ENCODE data around the gene CSTF3.
"Not testable (repeated sequence)": the region's sequence is repeated elsewhere in the genome, so short reads cannot be mapped to it uniquely, and the experiment has no call there.

Gene CSTF3

DNA sequence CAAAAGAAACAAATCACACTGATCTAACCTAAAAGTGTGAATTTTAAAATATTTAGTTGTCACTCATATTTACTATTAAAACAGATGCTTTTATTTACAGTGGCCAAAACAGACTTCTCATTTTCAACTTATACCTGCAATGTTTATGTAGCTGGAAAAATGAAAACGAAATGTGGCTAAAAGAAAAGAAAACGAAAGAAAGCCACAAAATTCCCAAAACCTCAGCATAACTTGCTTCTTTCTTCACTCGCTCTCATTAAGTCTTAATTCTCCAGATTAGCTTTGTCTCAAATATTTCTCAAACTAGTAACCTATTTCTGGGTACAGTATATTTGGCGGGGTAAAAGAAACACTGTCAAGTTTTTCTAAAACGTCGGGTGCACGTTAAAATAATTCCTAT, 693 bp downstream of the CSTF3 start:
- peak overlapping the region; percentile 74 for H3K27ac ChIP-seq (ENCODE audit: low read depth, low read length)
- H3K27me3 ChIP-seq (ENCODE audit: control insufficient read depth in 1 of 2, insufficient read depth in 2 of 2, low read length in 2 of 2) = no peaks in the 10 kb centered on the region
- no peaks in the 10 kb centered on the region for H3K36me3 ChIP-seq (ENCODE audit: control insufficient read depth in 1 of 2, insufficient read depth in 2 of 2, low read length in 2 of 2)
- peaks cover 5 to 28% of the 10 kb centered on the region in 2 donors for H3K4me1 ChIP-seq (ENCODE audit: control insufficient read depth in 1 of 2, insufficient read depth in 2 of 2, low read length in 2 of 2)
- H3K4me3 ChIP-seq (ENCODE audit: low read depth in 1 of 2, low read length in 2 of 2) = peak overlapping the region; percentile 97 to 99
- no peaks in the 10 kb centered on the region for H3K9me3 ChIP-seq (ENCODE audit: control insufficient read depth in 1 of 2, low read length in 2 of 2)
- H3K9ac ChIP-seq (ENCODE audit: low read depth in 1 of 2, low read length in 2 of 2) = peak overlapping the region; percentile 90 to 95

DNA sequence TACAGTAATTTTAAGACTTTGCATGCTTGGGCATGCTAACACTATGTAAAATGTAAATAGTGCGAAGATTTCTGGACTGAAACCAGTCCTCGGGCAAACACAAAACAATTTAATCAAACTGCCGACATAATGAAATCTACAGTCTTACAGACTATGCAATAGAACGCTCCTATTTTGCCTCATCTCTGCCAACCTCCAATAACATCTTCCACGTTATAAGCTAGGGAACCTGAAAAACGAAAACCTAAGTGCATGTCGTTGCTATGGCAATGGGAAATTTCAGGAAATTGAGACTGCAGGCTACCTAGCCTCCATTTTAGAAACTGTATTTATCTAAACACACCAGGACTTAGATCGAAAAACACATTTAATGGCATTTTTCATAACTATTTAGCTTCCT, 1.1 kb downstream of the CSTF3 start:
- no peaks in the 10 kb centered on the region for H3K27me3 ChIP-seq (ENCODE audit: control insufficient read depth in 1 of 2, insufficient read depth in 2 of 2, low read length in 2 of 2)
- H3K4me3 ChIP-seq (ENCODE audit: low read depth in 1 of 2, low read length in 2 of 2) = peak overlapping the region; percentile 97 to 99
- H3K27ac ChIP-seq (ENCODE audit: low read depth, low read length) = no peak overlapping the region
- H3K4me1 ChIP-seq (ENCODE audit: control insufficient read depth in 1 of 2, insufficient read depth in 2 of 2, low read length in 2 of 2) = peaks cover 5 to 30% of the 10 kb centered on the region in 2 donors
- H3K36me3 ChIP-seq (ENCODE audit: control insufficient read depth in 1 of 2, insufficient read depth in 2 of 2, low read length in 2 of 2) = no peaks in the 10 kb centered on the region
- no peaks in the 10 kb centered on the region for H3K9me3 ChIP-seq (ENCODE audit: control insufficient read depth in 1 of 2, low read length in 2 of 2)
- peak overlapping the region; percentile 90 to 95 for H3K9ac ChIP-seq (ENCODE audit: low read depth in 1 of 2, low read length in 2 of 2)

GRCh38 chr11:33159378-33159867, 1.9 kb downstream of the CSTF3 start:
- not testable (repeated sequence) for H3K27me3 ChIP-seq (ENCODE audit: control insufficient read depth in 1 of 2, insufficient read depth in 2 of 2, low read length in 2 of 2); H3K36me3 ChIP-seq (ENCODE audit: control insufficient read depth in 1 of 2, insufficient read depth in 2 of 2, low read length in 2 of 2); H3K9me3 ChIP-seq (ENCODE audit: control insufficient read depth in 1 of 2, low read length in 2 of 2); H3K27ac ChIP-seq (ENCODE audit: low read depth, low read length)
- Histone ChIP-seq H3K4me3 (ENCODE audit: low read depth in 1 of 2, low read length in 2 of 2) (peak overlapping the region in 1 of 2 donors; percentile 97), H3K9ac (ENCODE audit: low read depth in 1 of 2, low read length in 2 of 2) (peak overlapping the region in 1 of 2 donors; percentile 95), H3K4me1 (ENCODE audit: control insufficient read depth in 1 of 2, insufficient read depth in 2 of 2, low read length in 2 of 2) (peaks cover 5 to 30% of the 10 kb centered on the region in 2 donors)

- Histone ChIP-seq H3K9me3 (ENCODE audit: control insufficient read depth in 1 of 2, low read length in 2 of 2) (no peaks in the 10 kb centered on the region), H3K27ac (ENCODE audit: low read depth, low read length) (no peak overlapping the region), H3K4me3 (ENCODE audit: low read depth in 1 of 2, low read length in 2 of 2) (no peak overlapping the region), H3K9ac (ENCODE audit: low read depth in 1 of 2, low read length in 2 of 2) (no peak overlapping the region), H3K27me3 (ENCODE audit: control insufficient read depth in 1 of 2, insufficient read depth in 2 of 2, low read length in 2 of 2) (no peaks in the 10 kb centered on the region), H3K4me1 (ENCODE audit: control insufficient read depth in 1 of 2, insufficient read depth in 2 of 2, low read length in 2 of 2) (peaks cover 5 to 30% of the 10 kb centered on the region in 2 donors), H3K36me3 (ENCODE audit: control insufficient read depth in 1 of 2, insufficient read depth in 2 of 2, low read length in 2 of 2) (no peaks in the 10 kb centered on the region)
Observed at GRCh38 chr11:33158596-33159275, 2.5 kb downstream of the CSTF3 start.

DNA sequence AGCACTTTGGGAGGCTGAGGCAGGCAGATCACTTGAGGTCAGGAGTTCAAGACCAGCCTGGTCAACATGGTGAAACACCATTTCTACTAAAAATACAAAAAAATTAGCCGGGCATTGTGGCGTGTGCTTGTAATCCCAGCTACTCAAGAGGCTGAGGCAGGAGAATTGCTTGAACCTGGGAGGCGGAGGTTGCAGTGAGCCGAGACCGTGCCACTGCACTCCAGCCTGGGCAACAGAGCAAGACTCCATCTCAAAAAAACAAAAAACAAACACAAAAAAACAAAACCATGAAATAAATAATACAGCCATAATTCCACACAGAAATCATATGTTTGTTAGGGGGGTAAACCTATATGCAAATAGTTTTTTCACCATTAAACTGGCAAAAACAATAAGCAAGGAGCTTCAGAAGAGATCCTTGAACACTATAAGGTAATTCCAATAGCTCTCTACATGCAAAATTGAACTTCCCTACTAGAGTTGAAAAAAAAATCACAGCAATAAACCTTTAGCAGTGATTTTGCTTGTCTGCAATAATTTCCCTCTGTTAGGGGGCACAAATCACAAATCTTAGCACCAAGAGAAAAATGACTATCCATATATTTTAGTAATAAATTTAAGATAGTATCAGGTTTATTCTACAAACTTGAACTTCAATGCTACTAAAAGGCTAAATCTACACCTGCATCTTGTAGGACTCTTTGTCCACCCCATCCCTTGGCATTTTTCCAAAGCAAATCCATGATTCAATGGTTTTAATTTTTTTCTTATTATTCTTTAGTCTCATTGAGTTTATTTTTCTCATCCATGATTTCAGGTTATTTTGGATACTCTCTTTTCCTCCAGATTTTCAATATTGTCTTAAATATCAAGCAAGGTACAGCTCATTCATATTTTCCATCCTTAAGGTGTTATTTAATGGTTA, 3.9 kb downstream of the CSTF3 start:
- Histone ChIP-seq H3K27me3 (ENCODE audit: control insufficient read depth in 1 of 2, insufficient read depth in 2 of 2, low read length in 2 of 2) (no peaks in the 10 kb centered on the region), H3K9ac (ENCODE audit: low read depth in 1 of 2, low read length in 2 of 2) (no peak overlapping the region), H3K4me3 (ENCODE audit: low read depth in 1 of 2, low read length in 2 of 2) (no peak overlapping the region), H3K36me3 (ENCODE audit: control insufficient read depth in 1 of 2, insufficient read depth in 2 of 2, low read length in 2 of 2) (no peaks in the 10 kb centered on the region), H3K4me1 (ENCODE audit: control insufficient read depth in 1 of 2, insufficient read depth in 2 of 2, low read length in 2 of 2) (peaks cover 5 to 30% of the 10 kb centered on the region in 2 donors), H3K27ac (ENCODE audit: low read depth, low read length) (no peak overlapping the region), H3K9me3 (ENCODE audit: control insufficient read depth in 1 of 2, low read length in 2 of 2) (no peaks in the 10 kb centered on the region)

- Histone ChIP-seq H3K27me3 (ENCODE audit: control insufficient read depth in 1 of 2, insufficient read depth in 2 of 2, low read length in 2 of 2) (no peaks in the 10 kb centered on the region), H3K36me3 (ENCODE audit: control insufficient read depth in 1 of 2, insufficient read depth in 2 of 2, low read length in 2 of 2) (peaks cover 0 to 2% of the 10 kb centered on the region in 2 donors), H3K9me3 (ENCODE audit: control insufficient read depth in 1 of 2, low read length in 2 of 2) (no peaks in the 10 kb centered on the region), H3K27ac (ENCODE audit: low read depth, low read length) (no peak overlapping the region), H3K4me1 (ENCODE audit: control insufficient read depth in 1 of 2, insufficient read depth in 2 of 2, low read length in 2 of 2) (peaks cover 5 to 12% of the 10 kb centered on the region in 2 donors), H3K9ac (ENCODE audit: low read depth in 1 of 2, low read length in 2 of 2) (no peak overlapping the region), H3K4me3 (ENCODE audit: low read depth in 1 of 2, low read length in 2 of 2) (no peak overlapping the region)
Observed at GRCh38 chr11:33151399-33151798, 9.9 kb downstream of the CSTF3 start.

DNA sequence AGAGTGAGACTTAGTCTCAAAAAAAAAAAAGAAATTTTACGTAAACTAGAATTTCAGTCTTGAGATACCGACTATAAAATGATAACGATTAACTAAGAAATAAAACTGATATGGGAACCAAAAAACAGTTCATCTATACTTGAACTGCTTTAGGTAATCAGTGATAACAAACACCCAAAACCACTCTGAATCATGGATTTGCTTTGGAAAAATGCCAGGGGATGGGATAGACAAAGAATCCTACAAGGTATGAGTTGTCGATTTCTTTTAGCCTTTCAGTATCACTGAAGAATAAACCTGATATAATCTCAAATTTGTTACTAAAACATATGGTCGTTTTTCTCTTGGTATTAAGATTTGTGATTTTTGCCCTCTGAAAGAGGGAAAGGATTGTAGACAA, 13.7 kb downstream of the CSTF3 start:
- Histone ChIP-seq H3K36me3 (ENCODE audit: control insufficient read depth in 1 of 2, insufficient read depth in 2 of 2, low read length in 2 of 2) (peaks cover 0 to 2% of the 10 kb centered on the region in 2 donors), H3K4me3 (ENCODE audit: low read depth in 1 of 2, low read length in 2 of 2) (no peak overlapping the region), H3K9me3 (ENCODE audit: control insufficient read depth in 1 of 2, low read length in 2 of 2) (no peaks in the 10 kb centered on the region), H3K27ac (ENCODE audit: low read depth, low read length) (no peak overlapping the region), H3K4me1 (ENCODE audit: control insufficient read depth in 1 of 2, insufficient read depth in 2 of 2, low read length in 2 of 2) (peaks cover 5 to 7% of the 10 kb centered on the region in 2 donors), H3K27me3 (ENCODE audit: control insufficient read depth in 1 of 2, insufficient read depth in 2 of 2, low read length in 2 of 2) (no peaks in the 10 kb centered on the region), H3K9ac (ENCODE audit: low read depth in 1 of 2, low read length in 2 of 2) (no peak overlapping the region)

- Histone ChIP-seq H3K36me3 (ENCODE audit: control insufficient read depth in 1 of 2, insufficient read depth in 2 of 2, low read length in 2 of 2) (peaks cover 8 to 12% of the 10 kb centered on the region in 2 donors), H3K9me3 (ENCODE audit: control insufficient read depth in 1 of 2, low read length in 2 of 2) (no peaks in the 10 kb centered on the region), H3K9ac (ENCODE audit: low read depth in 1 of 2, low read length in 2 of 2) (no peak overlapping the region), H3K4me3 (ENCODE audit: low read depth in 1 of 2, low read length in 2 of 2) (no peak overlapping the region), H3K27ac (ENCODE audit: low read depth, low read length) (no peak overlapping the region), H3K4me1 (ENCODE audit: control insufficient read depth in 1 of 2, insufficient read depth in 2 of 2, low read length in 2 of 2) (no peaks in the 10 kb centered on the region), H3K27me3 (ENCODE audit: control insufficient read depth in 1 of 2, insufficient read depth in 2 of 2, low read length in 2 of 2) (no peaks in the 10 kb centered on the region)
Observed at GRCh38 chr11:33135768-33136443, 25.4 kb downstream of the CSTF3 start.

DNA sequence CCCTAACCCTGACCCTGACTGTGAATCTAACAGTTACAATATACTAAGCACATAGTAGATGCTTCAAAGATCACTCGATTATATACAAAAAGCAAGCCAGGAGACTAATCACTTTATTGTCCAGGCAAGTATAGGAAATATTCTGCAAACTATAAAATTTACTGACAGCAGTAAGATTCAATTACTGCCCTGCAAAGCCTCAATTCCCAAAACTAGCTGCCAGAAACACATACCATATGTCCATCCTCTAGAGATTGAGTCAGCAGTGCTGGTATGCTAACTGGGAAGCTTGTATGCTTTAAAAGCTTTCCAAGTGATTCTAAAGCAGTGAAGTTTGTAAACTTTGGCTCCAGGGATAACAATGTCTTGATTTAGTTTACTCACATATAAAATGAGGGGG, 26.1 kb downstream of the CSTF3 start:
- Histone ChIP-seq H3K4me1 (ENCODE audit: control insufficient read depth in 1 of 2, insufficient read depth in 2 of 2, low read length in 2 of 2) (no peaks in the 10 kb centered on the region), H3K27me3 (ENCODE audit: control insufficient read depth in 1 of 2, insufficient read depth in 2 of 2, low read length in 2 of 2) (no peaks in the 10 kb centered on the region), H3K9me3 (ENCODE audit: control insufficient read depth in 1 of 2, low read length in 2 of 2) (no peaks in the 10 kb centered on the region), H3K4me3 (ENCODE audit: low read depth in 1 of 2, low read length in 2 of 2) (no peak overlapping the region), H3K9ac (ENCODE audit: low read depth in 1 of 2, low read length in 2 of 2) (no peak overlapping the region), H3K27ac (ENCODE audit: low read depth, low read length) (no peak overlapping the region), H3K36me3 (ENCODE audit: control insufficient read depth in 1 of 2, insufficient read depth in 2 of 2, low read length in 2 of 2) (peaks cover 4 to 6% of the 10 kb centered on the region in 2 donors)

DNA sequence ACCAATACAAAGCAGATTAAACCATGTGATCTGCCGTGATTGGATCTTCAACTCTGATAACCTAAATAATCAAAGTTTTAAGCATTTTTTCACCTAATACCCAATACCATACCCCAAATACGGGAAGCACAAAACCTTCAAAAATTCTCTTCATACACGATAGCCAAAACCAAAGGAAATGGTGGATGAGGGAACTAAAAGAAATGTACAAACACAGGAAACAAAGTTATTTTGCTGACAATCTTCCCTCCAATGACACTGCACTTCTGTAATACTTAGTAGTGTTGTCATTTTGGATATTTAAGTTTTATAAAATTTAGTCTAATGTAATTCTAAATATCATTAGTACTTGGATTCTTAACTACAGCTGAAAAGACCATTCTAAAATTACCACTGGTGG, 27.0 kb downstream of the CSTF3 start:
- no peaks in the 10 kb centered on the region for H3K4me1 ChIP-seq (ENCODE audit: control insufficient read depth in 1 of 2, insufficient read depth in 2 of 2, low read length in 2 of 2)
- no peak overlapping the region for H3K4me3 ChIP-seq (ENCODE audit: low read depth in 1 of 2, low read length in 2 of 2)
- H3K27me3 ChIP-seq (ENCODE audit: control insufficient read depth in 1 of 2, insufficient read depth in 2 of 2, low read length in 2 of 2) = no peaks in the 10 kb centered on the region
- H3K27ac ChIP-seq (ENCODE audit: low read depth, low read length) = no peak overlapping the region
- H3K36me3 ChIP-seq (ENCODE audit: control insufficient read depth in 1 of 2, insufficient read depth in 2 of 2, low read length in 2 of 2) = peaks cover 0 to 3% of the 10 kb centered on the region in 2 donors
- H3K9me3 ChIP-seq (ENCODE audit: control insufficient read depth in 1 of 2, low read length in 2 of 2) = no peaks in the 10 kb centered on the region
- no peak overlapping the region for H3K9ac ChIP-seq (ENCODE audit: low read depth in 1 of 2, low read length in 2 of 2)

Measured in duodenal mucosa (tissue), 2 donors.